ENCODE data around the gene FUT8. TPM values are rescaled to one million over a fixed set of nuclear protein-coding genes. Genes with fewer than 3 reads are reported as not detected.

The FUT8 gene
- total and polyA plus RNA-seq, 4 donors: 3.4 to 32.3 (median 14.6) TPM

DNA sequence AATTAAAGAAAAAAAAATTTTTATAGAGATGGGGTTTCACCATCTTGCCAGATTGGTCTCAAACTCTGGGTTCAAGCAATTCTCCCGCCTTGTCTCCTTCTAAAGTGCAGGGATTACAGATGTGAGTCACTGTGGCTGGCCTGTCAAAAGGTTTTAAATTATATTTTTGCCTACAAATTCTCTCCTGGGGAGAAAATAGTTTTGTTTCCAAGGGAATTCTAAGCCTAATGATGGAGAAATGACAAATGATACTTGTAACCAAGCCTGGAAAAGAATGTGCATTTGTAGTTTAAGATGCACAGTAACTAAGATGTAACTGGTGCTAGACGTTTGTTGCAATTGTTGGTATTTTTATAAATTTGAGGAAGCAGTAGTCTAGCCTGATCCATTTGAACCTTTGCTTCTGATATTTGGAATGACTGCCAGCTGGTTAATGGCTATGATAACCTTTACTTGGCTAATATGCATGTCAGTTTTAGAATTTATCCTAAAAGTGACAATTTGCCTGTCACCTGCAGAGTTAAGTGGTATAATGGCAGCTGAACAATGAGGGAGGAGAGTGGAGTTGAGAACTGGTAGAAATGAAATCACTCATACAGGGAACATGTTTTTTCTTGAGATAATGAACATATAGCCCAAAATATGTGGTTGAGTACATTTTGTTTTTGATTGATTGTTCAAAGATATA lies 148.0 kb downstream of the FUT8 start:
- 44 to 47% methylated on average over 2 of the region's 2 CpGs for WGBS, 2 donors
- Histone ChIP-seq H3K36me3 (ENCODE audit: control insufficient read depth in 1 of 2, insufficient read depth in 2 of 2, low read length in 1 of 2) (peaks cover 0 to 4% of the 10 kb centered on the region in 2 donors), H3K4me1 (ENCODE audit: control insufficient read depth in 1 of 2, insufficient read depth in 2 of 2, low read length in 2 of 2) (no peaks in the 10 kb centered on the region), H3K27ac (ENCODE audit: low read depth in 1 of 2, low read length in 2 of 2) (no peak overlapping the region), H3K27me3 (ENCODE audit: control insufficient read depth in 1 of 2, insufficient read depth in 2 of 2, low read length in 1 of 2) (no peaks in the 10 kb centered on the region), H3K4me3 (ENCODE audit: low read length in 2 of 2) (no peak overlapping the region), H3K9me3 (ENCODE audit: control insufficient read depth, low read length) (no peaks in the 10 kb centered on the region)
- ATAC-seq (ENCODE audit: low FRiP score) (no peak), DNase-seq (no peak)
- intact Hi-C loops (cut with DNase I): no loop called here

DNA sequence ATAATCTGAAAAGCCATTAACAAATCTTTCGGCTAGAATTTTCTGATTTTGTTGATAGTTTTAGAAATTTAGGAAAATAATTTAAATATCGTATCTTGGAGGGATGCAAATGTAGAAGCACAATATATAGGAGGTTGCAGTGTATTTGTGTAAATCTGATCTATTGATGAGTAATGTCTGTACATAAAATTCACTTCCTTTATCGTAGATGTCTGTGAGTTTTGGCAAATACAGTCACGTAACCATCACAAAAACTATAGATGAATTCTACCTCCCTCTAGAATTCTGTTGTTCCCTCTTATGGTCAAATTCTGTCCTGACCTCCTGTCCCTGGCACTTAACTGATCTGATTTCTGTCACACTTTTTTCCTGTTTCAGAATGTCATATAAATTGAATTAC lies 151.8 kb downstream of the FUT8 start:
- intact Hi-C loops (cut with DNase I): no loop called here
- H3K4me1 ChIP-seq (ENCODE audit: control insufficient read depth in 1 of 2, insufficient read depth in 2 of 2, low read length in 2 of 2): no peaks in the 10 kb centered on the region
- peaks cover 0 to 4% of the 10 kb centered on the region in 2 donors for H3K36me3 ChIP-seq (ENCODE audit: control insufficient read depth in 1 of 2, insufficient read depth in 2 of 2, low read length in 1 of 2)
- no peak for DNase-seq
- no peak for ATAC-seq (ENCODE audit: low FRiP score)
- WGBS, 2 donors: 96 to 97% methylated on average over 4 of the region's 4 CpGs
- H3K4me3 ChIP-seq (ENCODE audit: low read length in 2 of 2): no peak overlapping the region
- H3K27ac ChIP-seq (ENCODE audit: low read depth in 1 of 2, low read length in 2 of 2): no peak overlapping the region
- H3K9me3 ChIP-seq (ENCODE audit: control insufficient read depth, low read length): no peaks in the 10 kb centered on the region
- H3K27me3 ChIP-seq (ENCODE audit: control insufficient read depth in 1 of 2, insufficient read depth in 2 of 2, low read length in 1 of 2): no peaks in the 10 kb centered on the region

DNA sequence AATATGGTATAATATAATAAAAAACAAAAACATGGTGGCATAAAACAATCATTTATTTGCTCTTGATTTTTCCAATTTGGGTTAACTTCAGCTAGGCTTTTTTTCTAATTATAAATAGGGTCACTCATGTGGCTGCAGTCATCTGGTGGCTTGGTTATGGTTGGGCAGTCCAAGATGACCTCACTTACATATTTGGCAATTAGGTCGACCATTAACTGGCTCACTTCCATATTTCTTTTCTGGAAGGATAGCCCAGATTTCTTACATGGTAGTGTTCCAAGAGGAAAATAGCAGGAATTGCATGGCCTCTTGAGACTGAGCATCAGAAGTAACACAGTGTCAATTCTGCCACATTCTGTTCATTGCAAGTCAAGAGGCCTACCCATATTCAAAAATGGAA lies 153.4 kb downstream of the FUT8 start:
- intact Hi-C loops (cut with DNase I): no loop called here
- no peaks in the 10 kb centered on the region for H3K9me3 ChIP-seq (ENCODE audit: control insufficient read depth, low read length)
- DNase-seq (no peak), ATAC-seq (ENCODE audit: low FRiP score) (no peak)
- H3K4me3 ChIP-seq (ENCODE audit: low read length in 2 of 2): no peak overlapping the region
- H3K27me3 ChIP-seq (ENCODE audit: control insufficient read depth in 1 of 2, insufficient read depth in 2 of 2, low read length in 1 of 2): no peaks in the 10 kb centered on the region
- no peak overlapping the region for H3K27ac ChIP-seq (ENCODE audit: low read depth in 1 of 2, low read length in 2 of 2)
- H3K4me1 ChIP-seq (ENCODE audit: control insufficient read depth in 1 of 2, insufficient read depth in 2 of 2, low read length in 2 of 2): no peaks in the 10 kb centered on the region
- H3K36me3 ChIP-seq (ENCODE audit: control insufficient read depth in 1 of 2, insufficient read depth in 2 of 2, low read length in 1 of 2): peaks cover 0 to 4% of the 10 kb centered on the region in 2 donors
- WGBS, 2 donors: 10 to 14% methylated on average over 1 of the region's 1 CpG

DNA sequence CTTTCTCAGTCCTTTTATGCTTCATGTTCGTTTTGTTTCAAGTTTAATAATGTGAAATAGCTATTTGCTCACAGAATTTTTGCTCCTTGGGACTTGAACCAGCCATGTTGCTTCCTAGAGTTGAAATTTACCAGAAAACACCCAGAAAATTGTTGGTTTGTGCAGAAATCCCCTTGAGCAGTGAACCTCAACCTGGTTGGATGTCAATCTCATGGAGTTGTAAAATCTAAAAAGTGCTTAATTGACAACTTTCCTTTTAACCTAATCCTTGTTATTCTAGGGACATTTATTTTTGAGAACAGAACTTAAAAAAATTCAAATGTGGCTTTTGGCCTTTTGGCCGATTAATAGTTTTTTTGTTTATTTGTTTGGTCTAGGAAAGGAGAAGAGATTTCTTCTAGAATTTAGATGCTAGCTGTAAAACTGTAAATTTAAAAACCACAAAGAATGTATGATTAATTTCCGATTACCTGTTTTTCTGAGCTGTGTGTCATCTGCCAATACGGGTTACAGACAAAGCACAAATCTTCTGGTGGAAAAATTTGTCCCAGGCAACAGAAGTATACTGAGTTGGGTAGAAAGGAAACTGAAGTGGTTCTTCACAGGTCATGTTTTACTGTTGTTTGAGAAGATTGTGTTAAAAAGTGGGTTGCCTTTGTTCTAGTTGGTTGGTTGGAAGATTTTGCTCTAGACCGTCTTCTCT lies 154.4 kb downstream of the FUT8 start:
- no peak overlapping the region for H3K4me3 ChIP-seq (ENCODE audit: low read length in 2 of 2)
- H3K4me1 ChIP-seq (ENCODE audit: control insufficient read depth in 1 of 2, insufficient read depth in 2 of 2, low read length in 2 of 2): no peaks in the 10 kb centered on the region
- intact Hi-C loops (cut with DNase I): no loop called here
- H3K36me3 ChIP-seq (ENCODE audit: control insufficient read depth in 1 of 2, insufficient read depth in 2 of 2, low read length in 1 of 2): no peaks in the 10 kb centered on the region
- ATAC-seq (ENCODE audit: low FRiP score): no peak
- no peak for DNase-seq
- H3K9me3 ChIP-seq (ENCODE audit: control insufficient read depth, low read length): no peaks in the 10 kb centered on the region
- H3K27ac ChIP-seq (ENCODE audit: low read depth in 1 of 2, low read length in 2 of 2): no peak overlapping the region
- no peaks in the 10 kb centered on the region for H3K27me3 ChIP-seq (ENCODE audit: control insufficient read depth in 1 of 2, insufficient read depth in 2 of 2, low read length in 1 of 2)
- WGBS, 2 donors: 94 to 96% methylated on average over 5 of the region's 5 CpGs

DNA sequence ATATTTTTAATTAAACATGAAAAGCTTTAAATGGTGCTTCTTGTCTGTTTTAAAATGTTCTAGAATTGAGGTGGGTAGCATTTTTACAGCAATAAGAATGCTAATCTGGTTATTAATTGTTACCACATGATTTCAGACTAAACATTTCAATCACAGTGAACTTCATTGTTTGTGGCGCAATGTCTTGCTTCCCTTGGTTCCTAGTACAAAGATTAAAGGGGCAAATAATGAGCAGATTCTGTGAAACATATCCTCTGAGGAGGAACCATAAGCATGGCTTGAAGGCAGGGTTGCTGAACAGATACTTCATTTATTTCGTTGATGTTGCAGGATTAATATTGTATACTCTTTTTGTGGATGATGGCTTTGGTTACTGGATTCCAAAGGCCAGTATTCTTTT lies 162.1 kb downstream of the FUT8 start:
- Histone ChIP-seq H3K27me3 (ENCODE audit: control insufficient read depth in 1 of 2, insufficient read depth in 2 of 2, low read length in 1 of 2) (no peaks in the 10 kb centered on the region), H3K4me3 (ENCODE audit: low read length in 2 of 2) (no peak overlapping the region), H3K36me3 (ENCODE audit: control insufficient read depth in 1 of 2, insufficient read depth in 2 of 2, low read length in 1 of 2) (no peaks in the 10 kb centered on the region), H3K27ac (ENCODE audit: low read depth in 1 of 2, low read length in 2 of 2) (no peak overlapping the region), H3K9me3 (ENCODE audit: control insufficient read depth, low read length) (no peaks in the 10 kb centered on the region), H3K4me1 (ENCODE audit: control insufficient read depth in 1 of 2, insufficient read depth in 2 of 2, low read length in 2 of 2) (no peaks in the 10 kb centered on the region)
- intact Hi-C loops (cut with DNase I): no loop called here
- 49 to 50% methylated on average over 2 of the region's 2 CpGs for WGBS, 2 donors
- DNase-seq (no peak), ATAC-seq (ENCODE audit: low FRiP score) (no peak)

DNA sequence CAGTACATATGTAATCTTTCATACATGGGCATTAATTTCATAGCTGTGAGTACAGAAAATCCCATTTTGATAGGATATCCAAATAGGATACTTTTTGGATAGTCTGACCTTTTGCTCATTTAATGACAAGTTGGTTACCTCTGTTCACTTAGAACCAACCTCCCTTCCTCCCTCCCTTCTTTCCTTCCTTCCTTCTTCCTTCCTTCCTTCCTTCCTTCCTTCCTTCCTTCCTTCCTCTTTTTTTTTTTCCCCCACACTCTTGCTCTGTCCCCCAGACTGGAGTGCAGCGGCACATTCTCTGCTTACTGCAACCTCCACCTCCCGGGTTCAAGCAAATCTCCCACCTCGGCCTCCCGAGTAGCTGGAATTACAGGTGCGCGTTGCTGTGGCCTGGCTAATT lies 162.9 kb downstream of the FUT8 start:
- no peaks in the 10 kb centered on the region for H3K27me3 ChIP-seq (ENCODE audit: control insufficient read depth in 1 of 2, insufficient read depth in 2 of 2, low read length in 1 of 2)
- H3K4me1 ChIP-seq (ENCODE audit: control insufficient read depth in 1 of 2, insufficient read depth in 2 of 2, low read length in 2 of 2): no peaks in the 10 kb centered on the region
- no peaks in the 10 kb centered on the region for H3K36me3 ChIP-seq (ENCODE audit: control insufficient read depth in 1 of 2, insufficient read depth in 2 of 2, low read length in 1 of 2)
- no peak overlapping the region for H3K27ac ChIP-seq (ENCODE audit: low read depth in 1 of 2, low read length in 2 of 2)
- no peaks in the 10 kb centered on the region for H3K9me3 ChIP-seq (ENCODE audit: control insufficient read depth, low read length)
- DNase-seq: no peak
- intact Hi-C loops (cut with DNase I): no loop called here
- WGBS, 2 donors: 97 to 98% methylated on average over 6 of the region's 6 CpGs
- H3K4me3 ChIP-seq (ENCODE audit: low read length in 2 of 2): no peak overlapping the region
- ATAC-seq (ENCODE audit: low FRiP score): no peak

DNA sequence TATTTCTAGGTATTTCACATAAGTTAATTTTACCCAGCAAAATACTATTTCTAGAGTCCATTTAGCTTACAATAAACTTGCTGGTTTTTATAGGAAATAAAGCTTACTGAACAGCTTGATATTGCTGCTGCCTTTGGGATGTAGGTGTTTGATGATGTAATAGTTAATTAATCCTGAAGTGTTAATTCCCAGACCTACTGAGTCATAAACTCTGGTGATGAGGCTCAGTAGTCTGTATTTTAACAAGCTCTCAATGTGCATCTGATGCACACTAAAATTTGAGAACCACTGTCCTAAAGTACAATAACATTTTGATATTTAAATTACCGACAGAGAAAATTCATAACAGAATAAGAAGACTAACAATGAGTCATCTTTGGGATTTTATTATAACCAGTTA lies 168.4 kb downstream of the FUT8 start:
- Histone ChIP-seq H3K4me1 (ENCODE audit: control insufficient read depth in 1 of 2, insufficient read depth in 2 of 2, low read length in 2 of 2) (no peaks in the 10 kb centered on the region), H3K9me3 (ENCODE audit: control insufficient read depth, low read length) (no peaks in the 10 kb centered on the region), H3K4me3 (ENCODE audit: low read length in 2 of 2) (no peak overlapping the region), H3K27me3 (ENCODE audit: control insufficient read depth in 1 of 2, insufficient read depth in 2 of 2, low read length in 1 of 2) (no peaks in the 10 kb centered on the region), H3K36me3 (ENCODE audit: control insufficient read depth in 1 of 2, insufficient read depth in 2 of 2, low read length in 1 of 2) (no peaks in the 10 kb centered on the region), H3K27ac (ENCODE audit: low read depth in 1 of 2, low read length in 2 of 2) (no peak overlapping the region)
- DNase-seq: no peak
- intact Hi-C loops (cut with DNase I): no loop called here
- WGBS, 2 donors: 87 to 95% methylated on average over 1 of the region's 1 CpG
- ATAC-seq (ENCODE audit: low FRiP score): no peak

DNA sequence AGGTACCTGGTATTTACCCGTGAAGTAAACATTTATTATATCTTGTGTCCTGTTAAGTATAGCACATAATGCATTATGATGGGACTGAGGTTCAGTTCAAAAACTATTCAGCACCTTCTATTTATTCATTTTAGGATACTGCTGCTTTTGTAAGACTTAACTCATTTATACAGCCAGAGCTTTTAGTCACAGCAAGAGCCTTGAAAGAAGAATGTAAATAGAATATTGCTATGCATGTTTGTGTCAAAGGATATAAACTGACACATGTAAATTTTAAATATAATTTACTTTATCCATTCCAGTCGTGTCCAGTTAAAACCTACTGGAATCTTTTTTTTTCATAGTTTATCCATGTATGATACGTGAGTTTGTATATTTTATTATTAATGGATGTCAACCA lies 168.8 kb downstream of the FUT8 start:
- ATAC-seq (ENCODE audit: low FRiP score) (no peak), DNase-seq (no peak)
- Histone ChIP-seq H3K27me3 (ENCODE audit: control insufficient read depth in 1 of 2, insufficient read depth in 2 of 2, low read length in 1 of 2) (no peaks in the 10 kb centered on the region), H3K4me3 (ENCODE audit: low read length in 2 of 2) (no peak overlapping the region), H3K27ac (ENCODE audit: low read depth in 1 of 2, low read length in 2 of 2) (no peak overlapping the region), H3K4me1 (ENCODE audit: control insufficient read depth in 1 of 2, insufficient read depth in 2 of 2, low read length in 2 of 2) (no peaks in the 10 kb centered on the region), H3K36me3 (ENCODE audit: control insufficient read depth in 1 of 2, insufficient read depth in 2 of 2, low read length in 1 of 2) (no peaks in the 10 kb centered on the region), H3K9me3 (ENCODE audit: control insufficient read depth, low read length) (no peaks in the 10 kb centered on the region)
- 88 to 91% methylated on average over 3 of the region's 3 CpGs for WGBS, 2 donors
- intact Hi-C loops (cut with DNase I): no loop called here

DNA sequence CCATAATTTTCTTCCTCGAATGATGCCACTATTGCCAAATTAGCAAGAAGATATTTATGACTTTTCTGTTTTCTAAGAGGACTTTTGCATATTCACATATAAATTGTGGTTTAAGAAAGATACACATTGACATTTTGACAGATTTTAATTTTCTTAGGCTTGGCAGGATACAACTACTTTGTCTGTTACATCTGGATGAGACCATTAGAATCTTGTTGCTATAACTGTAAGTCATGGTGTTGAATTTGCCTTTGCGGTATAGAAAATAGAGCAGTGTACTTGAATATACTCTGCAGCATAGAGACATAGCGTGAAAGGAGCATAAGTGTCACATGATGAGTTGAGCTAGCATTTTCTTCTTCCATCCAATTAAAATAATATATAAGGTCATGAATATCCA lies 169.3 kb downstream of the FUT8 start:
- Histone ChIP-seq H3K27me3 (ENCODE audit: control insufficient read depth in 1 of 2, insufficient read depth in 2 of 2, low read length in 1 of 2) (no peaks in the 10 kb centered on the region), H3K36me3 (ENCODE audit: control insufficient read depth in 1 of 2, insufficient read depth in 2 of 2, low read length in 1 of 2) (no peaks in the 10 kb centered on the region), H3K9me3 (ENCODE audit: control insufficient read depth, low read length) (no peaks in the 10 kb centered on the region), H3K4me3 (ENCODE audit: low read length in 2 of 2) (no peak overlapping the region), H3K27ac (ENCODE audit: low read depth in 1 of 2, low read length in 2 of 2) (no peak overlapping the region), H3K4me1 (ENCODE audit: control insufficient read depth in 1 of 2, insufficient read depth in 2 of 2, low read length in 2 of 2) (no peaks in the 10 kb centered on the region)
- ATAC-seq (ENCODE audit: low FRiP score): no peak
- WGBS, 2 donors: 92 to 98% methylated on average over 3 of the region's 3 CpGs
- intact Hi-C loops (cut with DNase I): no loop called here
- no peak for DNase-seq

All from aorta (tissue), 5 donors.